Measurements from ENCODE around the gene TNFRSF18.

Gene TNFRSF18

DNA sequence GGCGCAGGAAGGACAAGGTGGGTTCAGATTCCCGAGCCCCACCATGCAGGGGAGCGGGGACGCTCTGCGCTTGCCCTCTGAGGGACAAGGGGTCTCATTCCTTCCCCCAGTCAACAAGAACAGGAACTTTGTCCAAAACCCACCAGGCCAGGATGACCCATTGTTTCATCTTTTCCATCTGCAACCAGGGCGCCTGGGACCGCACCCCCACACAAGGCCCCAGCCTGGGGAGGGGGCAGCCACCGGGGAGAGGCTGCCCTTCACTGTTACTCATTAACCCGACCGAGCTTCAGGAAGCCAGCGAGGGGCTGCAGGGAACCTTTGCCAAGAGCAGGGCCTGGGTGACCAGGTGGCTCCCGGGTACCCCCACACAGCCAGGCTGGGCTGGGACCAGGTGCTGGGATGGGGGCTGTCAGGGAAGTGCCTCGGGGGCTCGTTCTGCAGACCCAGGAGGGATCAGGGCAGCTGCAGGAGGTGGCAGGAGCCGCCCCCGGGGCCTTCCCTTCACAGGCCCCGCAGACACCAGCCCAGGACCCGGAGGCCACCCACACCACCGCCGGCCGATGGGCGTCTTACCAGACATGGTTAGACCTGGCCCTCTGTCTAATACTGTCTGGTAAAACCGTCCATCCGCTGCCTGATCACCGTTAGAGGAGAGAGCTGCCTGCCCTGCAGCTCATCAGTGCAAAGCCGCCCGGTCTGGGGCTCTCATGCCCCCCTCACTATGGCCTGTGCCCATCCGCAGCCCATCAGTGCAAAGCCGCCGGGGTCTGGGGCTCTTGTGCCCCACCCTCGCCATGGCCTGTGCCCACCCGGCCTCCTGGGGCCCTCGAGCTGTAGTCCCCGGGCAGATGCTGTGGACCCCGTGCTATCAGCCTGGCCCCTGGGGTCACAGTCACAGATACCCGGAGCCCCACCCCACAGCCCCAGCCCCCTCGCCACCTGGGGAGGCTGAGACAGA lies 37.7 kb downstream of the TNFRSF18 start:
- TF ChIP-seq, protein P1, sequence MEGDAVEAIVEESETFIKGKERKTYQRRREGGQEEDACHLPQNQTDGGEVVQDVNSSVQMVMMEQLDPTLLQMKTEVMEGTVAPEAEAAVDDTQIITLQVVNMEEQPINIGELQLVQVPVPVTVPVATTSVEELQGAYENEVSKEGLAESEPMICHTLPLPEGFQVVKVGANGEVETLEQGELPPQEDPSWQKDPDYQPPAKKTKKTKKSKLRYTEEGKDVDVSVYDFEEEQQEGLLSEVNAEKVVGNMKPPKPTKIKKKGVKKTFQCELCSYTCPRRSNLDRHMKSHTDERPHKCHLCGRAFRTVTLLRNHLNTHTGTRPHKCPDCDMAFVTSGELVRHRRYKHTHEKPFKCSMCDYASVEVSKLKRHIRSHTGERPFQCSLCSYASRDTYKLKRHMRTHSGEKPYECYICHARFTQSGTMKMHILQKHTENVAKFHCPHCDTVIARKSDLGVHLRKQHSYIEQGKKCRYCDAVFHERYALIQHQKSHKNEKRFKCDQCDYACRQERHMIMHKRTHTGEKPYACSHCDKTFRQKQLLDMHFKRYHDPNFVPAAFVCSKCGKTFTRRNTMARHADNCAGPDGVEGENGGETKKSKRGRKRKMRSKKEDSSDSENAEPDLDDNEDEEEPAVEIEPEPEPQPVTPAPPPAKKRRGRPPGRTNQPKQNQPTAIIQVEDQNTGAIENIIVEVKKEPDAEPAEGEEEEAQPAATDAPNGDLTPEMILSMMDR (IDR thresholded peaks at IDR 0.05; ENCODE audit: low read depth, low read length, missing control alignments): no peak
- H3K4me3 ChIP-seq (ENCODE audit: low read depth, low read length): no peak overlapping the region
- DNase-seq (ENCODE audit: low read depth): no peak

DNA sequence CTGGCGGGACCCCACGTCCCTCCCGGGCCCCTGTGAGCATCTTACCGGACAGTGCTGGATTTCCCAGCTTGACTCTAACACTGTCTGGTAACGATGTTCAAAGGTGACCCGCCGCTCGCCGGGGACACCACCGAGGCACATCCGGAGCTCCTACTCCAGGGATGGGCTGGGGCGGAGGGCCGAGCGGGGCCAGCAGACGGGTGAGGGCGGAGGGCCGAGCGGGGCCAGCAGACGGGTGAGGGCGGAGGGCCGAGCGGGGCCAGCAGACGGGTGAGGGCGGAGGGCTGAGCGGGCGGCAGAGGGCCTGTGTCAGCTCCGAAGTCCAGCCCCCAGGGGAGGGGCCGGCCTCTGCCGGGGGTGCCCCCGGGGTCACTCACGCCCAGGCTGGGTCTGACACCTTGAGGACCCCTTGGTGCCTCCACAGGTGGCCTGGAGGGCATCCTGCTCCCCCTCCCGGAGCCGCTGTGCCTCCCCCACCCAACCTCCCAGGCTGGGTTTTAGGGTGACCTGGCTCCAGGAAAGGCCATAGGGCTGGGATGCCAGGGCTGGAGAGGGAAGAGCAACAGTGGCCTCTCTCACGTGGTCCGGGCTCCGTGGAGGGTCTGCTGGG lies 38.4 kb downstream of the TNFRSF18 start:
- TF ChIP-seq, protein P1 (IDR thresholded peaks at IDR 0.05; ENCODE audit: low read depth, low read length, missing control alignments): no peak
- no peak overlapping the region for H3K4me3 ChIP-seq (ENCODE audit: low read depth, low read length)
- DNase-seq (ENCODE audit: low read depth): no peak

DNA sequence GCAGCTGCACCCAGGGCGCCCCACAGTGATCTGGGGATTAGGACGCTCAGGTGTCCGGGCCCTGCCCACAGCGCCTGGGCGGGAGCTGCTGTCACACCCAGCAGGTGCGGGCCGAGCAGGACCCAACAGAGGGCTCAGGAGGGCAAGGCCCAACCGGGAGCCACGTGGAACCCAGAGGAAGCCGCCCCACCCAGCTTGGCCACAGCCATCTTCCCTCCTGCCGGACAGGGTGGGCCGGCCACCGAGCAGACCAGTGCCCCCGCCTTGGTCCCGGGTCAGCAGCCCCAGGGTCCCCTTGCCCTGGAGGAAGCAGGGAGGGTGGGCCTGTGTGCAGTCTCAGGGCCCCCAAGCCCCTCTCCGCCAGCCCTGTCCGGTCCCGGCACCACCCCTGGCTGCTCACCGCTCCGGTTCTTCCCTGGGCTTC lies 39.0 kb downstream of the TNFRSF18 start:
- DNase-seq (ENCODE audit: low read depth): no peak
- TF ChIP-seq, protein P1 (IDR thresholded peaks at IDR 0.05; ENCODE audit: low read depth, low read length, missing control alignments): no peak
- no peak overlapping the region for H3K4me3 ChIP-seq (ENCODE audit: low read depth, low read length)

DNA sequence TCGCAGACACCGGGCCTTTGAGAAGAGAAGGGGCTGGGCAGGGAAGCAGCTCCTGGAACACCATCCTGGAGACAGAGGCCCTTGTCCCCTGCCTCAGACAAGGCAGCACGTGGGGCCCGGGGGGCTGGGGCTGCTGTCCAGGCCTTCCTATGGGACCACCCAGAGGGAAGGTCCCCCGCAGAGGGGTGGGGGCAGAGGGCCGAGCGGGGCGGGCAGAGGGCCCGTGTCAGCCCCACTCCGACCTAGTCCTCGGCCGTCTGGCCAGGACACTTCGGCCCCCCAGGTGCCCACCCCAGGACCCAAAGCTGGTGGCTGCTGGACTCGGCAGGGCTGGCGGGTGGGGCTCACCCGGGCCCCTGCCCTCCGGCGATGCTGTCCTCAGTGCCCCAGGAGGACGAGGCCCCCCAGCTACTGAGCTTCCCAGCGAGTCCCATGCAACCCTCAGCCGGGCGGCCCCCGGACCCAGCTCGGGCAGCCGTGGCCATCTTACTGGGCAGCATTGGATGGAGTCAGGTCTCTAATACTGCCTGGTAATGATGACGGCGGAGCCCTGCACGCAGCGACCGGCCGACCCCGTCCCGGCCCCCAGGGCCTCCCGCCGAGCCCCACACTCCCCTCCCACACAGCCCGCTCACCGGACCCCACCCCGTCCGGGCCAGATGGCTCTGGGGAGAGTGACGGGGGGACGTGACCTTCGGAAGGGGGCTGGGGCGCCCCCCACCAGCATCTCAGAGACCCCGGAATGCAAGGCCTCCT lies 39.6 kb downstream of the TNFRSF18 start:
- TF ChIP-seq, protein P1 (IDR thresholded peaks at IDR 0.05; ENCODE audit: low read depth, low read length, missing control alignments): no peak
- no peak overlapping the region for H3K4me3 ChIP-seq (ENCODE audit: low read depth, low read length)
- DNase-seq (ENCODE audit: low read depth): no peak

DNA sequence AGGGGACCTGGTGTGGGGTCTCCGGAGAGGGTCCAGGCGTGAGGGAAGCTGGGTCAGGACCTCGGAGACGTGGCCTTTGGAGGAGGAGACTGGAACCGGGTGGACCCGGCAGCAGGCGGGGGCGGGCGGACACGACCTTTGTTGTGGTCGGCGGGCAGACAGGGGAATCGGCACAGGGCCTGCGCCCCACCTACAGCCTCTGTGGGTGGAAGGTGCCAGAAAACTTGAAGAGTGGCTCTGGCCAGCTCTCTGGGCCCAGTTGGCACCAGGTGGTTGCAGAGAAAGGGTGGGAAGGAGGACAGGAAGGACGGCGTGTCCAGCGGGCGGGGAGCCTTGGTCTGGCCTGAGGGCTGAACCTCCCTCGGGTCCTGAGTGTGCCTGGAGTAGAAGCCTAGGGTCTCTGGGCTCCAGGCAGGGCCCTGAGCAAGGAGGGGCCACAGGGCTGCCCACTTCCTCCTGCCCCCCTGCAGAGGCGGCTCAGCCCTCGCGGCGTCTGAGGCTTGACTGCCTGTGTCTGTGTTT lies 40.4 kb downstream of the TNFRSF18 start:
- no peak overlapping the region for H3K4me3 ChIP-seq (ENCODE audit: low read depth, low read length)
- TF ChIP-seq, protein P1 (IDR thresholded peaks at IDR 0.05; ENCODE audit: low read depth, low read length, missing control alignments): no peak
- DNase-seq (ENCODE audit: low read depth): no peak

DNA sequence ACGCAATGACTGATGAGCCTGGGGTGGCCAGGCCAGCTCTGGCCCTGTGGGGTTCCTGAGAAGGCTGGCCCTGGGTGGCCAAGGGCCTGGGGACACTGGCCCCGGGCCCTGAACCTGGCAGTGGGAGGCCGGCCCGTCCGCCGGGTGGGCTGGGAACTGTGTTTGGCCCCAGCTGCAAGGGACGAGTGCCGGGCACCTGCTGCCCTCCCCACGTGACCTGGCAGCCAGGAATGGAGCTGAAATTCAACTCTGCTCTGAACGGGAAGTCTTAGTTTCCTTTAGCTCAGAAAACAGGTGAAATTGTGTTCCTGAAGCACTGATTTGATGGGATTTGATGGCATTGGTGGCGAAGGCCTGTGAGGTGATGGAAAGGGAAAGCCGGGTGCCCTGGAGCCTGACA lies 40.9 kb downstream of the TNFRSF18 start:
- TF ChIP-seq, protein P1 (IDR thresholded peaks at IDR 0.05; ENCODE audit: low read depth, low read length, missing control alignments): no peak
- no peak overlapping the region for H3K4me3 ChIP-seq (ENCODE audit: low read depth, low read length)
- no peak for DNase-seq (ENCODE audit: low read depth)

Measured in GM12864 (cell line).